Fibroblast of mammary gland (primary cell): Measurements from ENCODE around the gene CDKN2D.

Experiments
- DNase-seq: peaks from one replicate; pipeline ENCODE4 v3.0.0-alpha.2; 2010; ENCODE audit warnings: low read depth
- H3K4me3 ChIP-seq: 2 replicates; pipeline ENCODE4 v1.5.1; 2011; ENCODE audit warnings: low read depth, mild to moderate bottlenecking, low read length, moderate library complexity; ENCODE audit not compliant: control insufficient read depth
- TF ChIP-seq, protein P1 (sequence below): conservative IDR thresholded peaks from 2 replicates; pipeline ENCODE4 v1.5.1; 2011; ENCODE audit warnings: low read depth, low read length, inconsistent platforms; ENCODE audit not compliant: control insufficient read depth, insufficient read depth

Gene CDKN2D

DNA sequence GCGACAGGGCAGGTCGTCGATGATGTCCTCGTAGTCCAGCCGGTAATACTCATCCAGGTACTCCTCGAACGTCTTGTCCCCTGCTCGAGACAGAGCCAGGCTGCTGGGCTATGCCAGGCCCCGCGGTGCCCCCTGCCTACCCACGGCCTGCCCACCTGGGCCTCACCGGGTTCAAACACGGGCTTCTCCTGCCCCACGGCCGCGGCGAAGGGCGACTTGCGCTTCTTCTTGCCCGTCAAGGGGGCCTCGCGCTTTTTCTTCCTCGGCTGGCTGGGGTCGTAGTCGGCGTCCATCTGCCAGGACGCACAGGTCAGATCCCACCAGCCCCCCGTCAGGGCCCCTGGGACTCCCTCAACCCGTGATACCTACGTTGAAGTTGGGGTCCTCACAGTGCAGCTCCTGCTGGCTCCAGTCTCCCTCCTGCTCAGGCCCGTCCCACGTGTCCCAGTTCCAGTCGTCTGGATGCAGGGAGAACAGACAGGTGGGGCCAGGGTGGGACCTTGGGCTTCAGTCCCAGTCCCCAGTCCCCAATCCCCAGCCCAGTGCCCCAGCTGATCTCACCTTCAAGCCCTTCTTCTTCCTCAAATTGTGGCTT, 11.1 kb downstream of the CDKN2D start:
- no peak overlapping the region for H3K4me3 ChIP-seq
- DNase-seq: no peak
- TF ChIP-seq, protein P1, sequence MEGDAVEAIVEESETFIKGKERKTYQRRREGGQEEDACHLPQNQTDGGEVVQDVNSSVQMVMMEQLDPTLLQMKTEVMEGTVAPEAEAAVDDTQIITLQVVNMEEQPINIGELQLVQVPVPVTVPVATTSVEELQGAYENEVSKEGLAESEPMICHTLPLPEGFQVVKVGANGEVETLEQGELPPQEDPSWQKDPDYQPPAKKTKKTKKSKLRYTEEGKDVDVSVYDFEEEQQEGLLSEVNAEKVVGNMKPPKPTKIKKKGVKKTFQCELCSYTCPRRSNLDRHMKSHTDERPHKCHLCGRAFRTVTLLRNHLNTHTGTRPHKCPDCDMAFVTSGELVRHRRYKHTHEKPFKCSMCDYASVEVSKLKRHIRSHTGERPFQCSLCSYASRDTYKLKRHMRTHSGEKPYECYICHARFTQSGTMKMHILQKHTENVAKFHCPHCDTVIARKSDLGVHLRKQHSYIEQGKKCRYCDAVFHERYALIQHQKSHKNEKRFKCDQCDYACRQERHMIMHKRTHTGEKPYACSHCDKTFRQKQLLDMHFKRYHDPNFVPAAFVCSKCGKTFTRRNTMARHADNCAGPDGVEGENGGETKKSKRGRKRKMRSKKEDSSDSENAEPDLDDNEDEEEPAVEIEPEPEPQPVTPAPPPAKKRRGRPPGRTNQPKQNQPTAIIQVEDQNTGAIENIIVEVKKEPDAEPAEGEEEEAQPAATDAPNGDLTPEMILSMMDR: no peak

DNA sequence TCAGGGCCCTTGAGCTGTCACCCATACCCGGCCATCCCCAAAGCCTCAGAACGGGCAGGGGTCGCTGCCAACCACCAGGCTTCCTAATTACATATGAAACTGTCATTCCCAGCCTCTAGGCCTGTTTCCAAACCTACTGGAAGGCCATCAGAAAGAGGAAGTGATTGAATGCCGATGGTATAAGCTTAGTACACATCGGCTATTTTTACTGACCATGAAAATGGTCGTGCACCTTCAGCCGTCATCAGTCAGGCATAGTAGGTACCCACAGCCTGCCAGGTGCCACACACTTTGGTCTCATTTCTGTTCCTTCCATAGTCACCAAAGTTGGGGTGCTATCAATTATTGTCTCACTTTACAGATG, 13.2 kb downstream of the CDKN2D start:
- H3K4me3 ChIP-seq: no peak overlapping the region
- TF ChIP-seq, protein P1: no peak
- DNase-seq: no peak

- TF ChIP-seq, protein P1: no peak
- no peak for DNase-seq
- no peak overlapping the region for H3K4me3 ChIP-seq
These were observed 13.8 kb downstream of the CDKN2D start for GRCh38 chr19:10554760-10555609.

GRCh38 chr19:10553943-10554381, 14.8 kb downstream of the CDKN2D start:
- DNase-seq: no peak
- TF ChIP-seq, protein P1: no peak
- no peak overlapping the region for H3K4me3 ChIP-seq

DNA sequence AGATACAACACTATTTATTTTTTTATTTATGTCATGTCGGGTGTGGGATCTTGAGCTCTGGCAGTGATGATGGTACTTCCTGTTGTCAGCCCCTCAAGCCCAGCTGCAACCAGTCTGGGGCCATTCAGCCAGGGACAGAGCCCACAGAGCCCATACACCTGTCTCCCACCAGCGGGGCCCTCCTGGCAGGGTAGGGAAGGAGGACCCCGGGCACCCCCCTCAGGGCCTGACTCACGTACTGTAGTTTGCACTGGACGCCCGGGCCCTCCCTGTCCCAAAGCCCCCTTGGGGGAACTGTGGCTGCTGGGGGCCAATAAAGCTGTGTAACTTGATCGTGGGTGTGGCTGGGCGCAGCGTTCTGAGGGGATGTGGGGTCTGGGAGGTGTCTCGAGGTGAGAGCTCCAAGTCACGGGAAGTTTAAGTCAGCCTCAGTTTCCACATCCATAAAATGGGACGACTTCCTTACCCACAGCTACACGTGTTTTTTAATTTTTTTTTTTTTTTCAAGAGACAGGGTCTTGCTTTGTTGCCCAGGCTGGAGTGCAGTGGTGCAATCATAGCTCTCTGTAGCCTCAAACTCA, 15.6 kb downstream of the CDKN2D start:
- no peak overlapping the region for H3K4me3 ChIP-seq
- no peak for DNase-seq

DNA sequence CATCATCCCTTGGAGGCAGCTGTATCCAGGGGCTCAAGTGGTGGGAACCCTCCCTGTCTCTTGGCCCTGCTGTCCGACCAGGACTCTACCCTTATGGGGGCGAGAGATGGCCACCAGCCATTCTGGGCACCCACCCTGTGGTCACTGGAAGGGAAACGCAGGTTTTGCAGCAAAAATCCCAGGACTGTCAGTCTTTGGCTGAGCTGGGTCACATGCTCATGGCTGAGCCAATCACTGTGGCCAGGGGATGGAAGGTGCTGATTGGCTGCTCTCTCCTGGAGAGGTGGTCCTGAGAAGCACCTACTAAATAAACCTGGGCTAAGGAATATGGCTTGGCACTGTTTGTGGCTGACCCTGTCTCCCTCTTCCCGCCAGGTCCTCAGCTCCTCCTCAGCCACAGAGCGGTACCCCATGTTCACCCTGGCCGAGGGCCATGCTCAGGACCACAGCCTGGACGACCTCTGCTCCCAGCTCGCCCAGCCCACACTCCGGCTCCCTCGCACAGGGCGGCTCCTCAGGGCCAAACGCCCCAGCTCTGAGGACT, 16.2 kb downstream of the CDKN2D start:
- peak; percentile 43 for DNase-seq
- TF ChIP-seq, protein P1: no peak
- no peak overlapping the region for H3K4me3 ChIP-seq

More for the DNA sequence above, 15.6 kb downstream of the CDKN2D start:
- TF ChIP-seq, protein P1: no peak
